K562 (cell line): ENCODE results near the gene APLP1. TPM values are rescaled to one million over a fixed set of nuclear protein-coding genes. Genes with fewer than 3 reads are reported as not detected.

Source experiments
- ATAC-seq: fragments of 200-7000 bp; cut with Tn5 transposase; 3 replicates; pipeline ENCODE4 v1.9.1; 2020; ENCODE audit warnings: moderate library complexity
- BruUV-seq: library from RNA; stranded (reverse); fragments of 400-500 nt; replicated peaks from 2 replicates; lab custom pipeline; 2021; lab: Mats Ljungman, UMichigan
- CTCF ChIA-PET: fragments of 300-600 bp; formaldehyde crosslinking; extraction: SDS; loops from one replicate; lab custom pipeline; 2021; ENCODE audit warnings: low intra/inter-chr PET ratio; lab: Yijun Ruan, JAX
- POLR2A ChIA-PET: fragments of 300-600, 350-650 bp; sonication (Branson Sonifier 250); formaldehyde crosslinking; extraction: SDS; loops from one replicate; lab custom pipeline; 2021; ENCODE audit warnings: antibody characterized with exemption, inconsistent platforms; lab: Yijun Ruan, JAX
- DNase-seq, 4 experiments: peaks; one replicate each; pipeline versions ENCODE4 v3.0.0 to v3.0.0-alpha.2; 2011 to 2018; ENCODE audit warnings: low spot score in 3 of 4, mixed read lengths in 3 of 4; ENCODE audit errors: extremely low read depth in 1 of 4
- FAIRE-seq: peaks from 2 replicates; lab custom pipeline; 2011; peaks lifted over from hg19 to GRCh38; lab: Jason Lieb, UNC
- H2AFZ ChIP-seq: 2 replicates; pipeline ENCODE4 v1.6.0; 2011; ENCODE audit warnings: low read depth, low read length, control low read depth, inconsistent platforms
- H3K27ac ChIP-seq: fragments of 200-600 bp; 3 replicates; pipeline ENCODE4 v1.8.0; 2011; ENCODE audit warnings: low read depth, mild to moderate bottlenecking, control low read depth, inconsistent platforms, low read length, moderate library complexity, mixed read lengths; ENCODE audit errors: extremely low read depth
- H3K27me3 ChIP-seq, 2 experiments: fragments of 300-600 bp in 1 of 2; 2 replicates in 1 of 2; 3 replicates in 1 of 2; pipeline versions ENCODE4 v1.6.0 to v1.8.0; 2011; ENCODE audit warnings: inconsistent platforms in 2 of 2, low read length in 2 of 2, mild to moderate bottlenecking in 1 of 2, mixed read lengths in 1 of 2, moderate library complexity in 1 of 2; ENCODE audit not compliant: control insufficient read depth in 2 of 2, insufficient read depth in 2 of 2
- H3K36me3 ChIP-seq: fragments of 300-600 bp; 3 replicates; pipeline ENCODE4 v1.8.0; 2011; ENCODE audit warnings: mild to moderate bottlenecking, low read length, inconsistent platforms; ENCODE audit not compliant: control insufficient read depth, insufficient read depth
- H3K4me1 ChIP-seq, 2 experiments: fragments of 200-600 bp in 1 of 2; replicated peaks in 1 of 2; 2 replicates in 1 of 2; 3 replicates in 1 of 2; pipeline versions ENCODE4 v1.5.1 to v1.8.0; 2011; ENCODE audit warnings: inconsistent platforms in 2 of 2, low read length in 2 of 2, mild to moderate bottlenecking in 1 of 2, mixed read lengths in 1 of 2, moderate library complexity in 1 of 2; ENCODE audit not compliant: control insufficient read depth in 2 of 2, insufficient read depth in 2 of 2
- H3K4me2 ChIP-seq: 2 replicates; pipeline ENCODE4 v1.6.1; 2011; ENCODE audit warnings: low read length, control low read depth, inconsistent platforms, mixed read lengths; ENCODE audit not compliant: insufficient read depth
- H3K4me3 ChIP-seq: fragments of 200-600 bp; sonication (generic), shearing (Covaris generic); 2 replicates; pipeline ENCODE4 v1.5.1; 2016; ENCODE audit warnings: control low read depth, inconsistent platforms
- H3K79me2 ChIP-seq: fragments of 200-600 bp; 3 replicates; pipeline ENCODE4 v1.8.0; 2011; ENCODE audit warnings: low read length, inconsistent platforms; ENCODE audit not compliant: control insufficient read depth, insufficient read depth
- H3K9ac ChIP-seq, 2 experiments: 2 replicates each; pipeline versions ENCODE4 v1.6.0 to v1.6.1; 2011; ENCODE audit warnings: low read depth in 2 of 2, low read length in 2 of 2, control low read depth in 1 of 2, inconsistent platforms in 1 of 2, mild to moderate bottlenecking in 1 of 2, mixed read lengths in 1 of 2; ENCODE audit not compliant: insufficient read depth in 1 of 2
- H3K9me1 ChIP-seq: one replicate; pipeline ENCODE4 v1.6.0; 2011; ENCODE audit warnings: inconsistent platforms, mild to moderate bottlenecking, low read length, moderate library complexity; ENCODE audit not compliant: control insufficient read depth, insufficient read depth
- H3K9me3 ChIP-seq: replicated peaks from 2 replicates; pipeline ENCODE4 v1.5.1; 2011; ENCODE audit warnings: low read depth, low read length, inconsistent platforms; ENCODE audit not compliant: control insufficient read depth, insufficient read depth
- H4K20me1 ChIP-seq: replicated peaks from 2 replicates; pipeline ENCODE4 v1.6.1; 2011; ENCODE audit warnings: low read length, inconsistent platforms, mixed read lengths; ENCODE audit not compliant: control insufficient read depth, insufficient read depth
- ARID2 ChIP-seq: fragments of 450-650 bp; IDR thresholded peaks from 2 replicates; pipeline ENCODE4 v1.6.1; 2017; ENCODE audit warnings: antibody characterized with exemption, mild to moderate bottlenecking
- ARNT ChIP-seq, 2 experiments: fragments of 450-650 bp; IDR thresholded peaks; 2 replicates each; pipeline ENCODE4 v1.6.1; 2016; ENCODE audit warnings: mild to moderate bottlenecking in 1 of 2
- ATF1 ChIP-seq, 2 experiments: fragments of 450-650 bp in 1 of 2; IDR thresholded peaks; 2 replicates each; pipeline ENCODE4 v1.6.1; 2016; ENCODE audit warnings: missing compliant biosample characterization in 1 of 2, missing genetic modification characterization in 1 of 2
- CHD1 ChIP-seq: fragments of 200-600 bp; sonication (generic); IDR thresholded peaks from one replicate; pipeline ENCODE4 v1.6.1; 2012; ENCODE audit warnings: mild to moderate bottlenecking, moderate library complexity, low read length, inconsistent platforms
- HSF4 ChIP-seq: fragments of 250-450 bp; sonication (Bioruptor Pico); IDR thresholded peaks from 2 replicates; pipeline ENCODE4 v2.1.2; 2022; ENCODE audit warnings: mild to moderate bottlenecking, moderate library complexity, borderline replicate concordance
- RBM14 ChIP-seq: fragments of 200-400 bp; formaldehyde crosslinking; IDR thresholded peaks from 2 replicates; pipeline ENCODE4 v1.6.1; 2018; ENCODE audit warnings: low read depth, mild to moderate bottlenecking, low read length, moderate library complexity, borderline replicate concordance; ENCODE audit not compliant: insufficient read depth
- STAT5B ChIP-seq: fragments of 250-450 bp; sonication (Bioruptor Pico); IDR thresholded peaks from 2 replicates; pipeline ENCODE4 v1.8.0; 2021; ENCODE audit warnings: mild to moderate bottlenecking, inconsistent platforms
- ZNF324 ChIP-seq: fragments of 250-450 bp; sonication (Bioruptor Pico); IDR thresholded peaks from 2 replicates; pipeline ENCODE4 v1.4.0; 2020; ENCODE audit warnings: mild to moderate bottlenecking
- ZNF57 ChIP-seq: fragments of 450-650 bp; formaldehyde crosslinking; IDR thresholded peaks from 2 replicates; pipeline ENCODE4 v1.4.0; 2020; ENCODE audit warnings: mild to moderate bottlenecking, moderate library complexity
- ZNF583 ChIP-seq: fragments of 250-450 bp; sonication (Bioruptor Pico); IDR thresholded peaks from 2 replicates; pipeline ENCODE4 v1.4.0; 2020
- ZNF655 ChIP-seq: fragments of 250-450 bp; sonication (Bioruptor Pico); IDR thresholded peaks from 2 replicates; pipeline ENCODE4 v1.5.0; 2021
- ZNF778 ChIP-seq: fragments of 450-650 bp; formaldehyde crosslinking; IDR thresholded peaks from 2 replicates; pipeline ENCODE4 v1.4.0; 2020; ENCODE audit warnings: mild to moderate bottlenecking, moderate library complexity
- WGBS: fragments of 100-300 bp; shearing (Covaris generic); methylation state at CpG from one replicate; pipeline ENCODE4 v1.1.6; 2016; ENCODE audit warnings: low coverage, mixed read lengths; ENCODE audit not compliant: insufficient coverage; ENCODE audit errors: missing lambda C conversion rate; 5-methylcytosine and 5-hydroxymethylcytosine counted together
- in situ Hi-C: fragments of 300-500 bp; cut with MboI; formaldehyde crosslinking; loops from 4 replicates; pipeline ENCODE4 v1.15.0; 2018; ENCODE audit warnings: inconsistent platforms, mixed read lengths
- intact Hi-C: fragments of 100-400 bp; cut with micrococcal nuclease; formaldehyde crosslinking; loops from 2 replicates; pipeline ENCODE4 v1.14.2; 2022
- polyA plus RNA-seq, 8 experiments: library from polyadenylated mRNA; depleted of rRNA in 4 of 8; stranded (reverse) in 5 of 8; unstranded in 3 of 8; fragments of >200 nt; fragmentation: Nextera tagmentation in 2 of 8; fragmentation: Illumina TruSeq in 1 of 8; extraction: Ambion mirVana in 2 of 8; extraction: Trizol in 1 of 8; gene quantifications; 2 replicates each; pipeline versions ENCODE4 v1.2.1 to v1.2.3, GENCODE V29; 2011 to 2014; ENCODE audit warnings: inconsistent platforms in 1 of 8, missing spikeins in 1 of 8
- total RNA-seq, 7 experiments: library from RNA; depleted of rRNA in 6 of 7; stranded (reverse); fragments of >200 nt in 6 of 7; fragmentation: Illumina TruSeq in 2 of 7; extraction: Trizol in 2 of 7; gene quantifications; 2 replicates each; pipeline versions ENCODE4 v1.2.1 to v1.2.3, GENCODE V29; 2011 to 2021; ENCODE audit warnings: low replicate concordance in 1 of 7
- TF ChIP-seq, protein P1 (sequence below), 2 experiments: fragments of 450-650 bp; IDR thresholded peaks; 2 replicates each; pipeline ENCODE4 v1.6.1; 2018; ENCODE audit warnings: mild to moderate bottlenecking in 2 of 2, low read depth in 1 of 2; ENCODE audit not compliant: partially characterized antibody in 2 of 2
- TF ChIP-seq, protein P2 (sequence below): fragments of 250-450 bp; sonication (Bioruptor Pico); IDR thresholded peaks from 2 replicates; pipeline ENCODE4 v1.8.0; 2021; ENCODE audit warnings: moderate library complexity, mild to moderate bottlenecking, inconsistent platforms

The APLP1 gene
- total and polyA plus RNA-seq, 9 of the 15 experiments (the other 6 are each of a cell fraction or from before 2014, with no cell fraction given): 0.69 to 9.9 (median 4.7) TPM

DNA sequence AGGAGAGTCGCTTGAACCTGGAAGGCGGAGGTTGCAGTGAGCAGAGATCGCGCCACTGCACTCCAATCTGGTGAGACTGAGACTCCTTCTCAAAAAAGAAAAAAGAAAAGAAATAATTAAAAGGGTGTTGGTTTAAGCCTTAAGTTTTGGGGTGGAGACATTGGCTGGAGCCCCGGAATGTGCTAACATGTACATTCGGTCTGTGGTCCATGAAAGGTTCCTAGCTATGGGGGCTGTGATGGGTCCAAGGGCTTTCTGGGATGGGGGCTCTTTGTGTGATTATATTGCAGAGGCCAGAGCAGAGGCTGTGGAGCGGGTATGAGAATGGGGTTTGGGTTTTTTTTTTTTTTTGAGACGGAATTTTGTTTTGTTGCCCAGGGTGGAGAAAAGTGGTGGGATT lies 17.5 kb downstream of the APLP1 start:
- in situ Hi-C loops (loop anchor here (5.0 kb wide), 1 partner anchor 46 kb away; no protein-coding TSS in a partner anchor), intact Hi-C loops (no loop called here)
- Histone ChIP-seq H3K27me3 (no peaks in the 10 kb centered on the region), H3K4me2 (no peak overlapping the region), H3K36me3 (peaks cover 27% of the 10 kb centered on the region; the same call in 2 of the 3 replicates), H3K9me1 (no peaks in the 10 kb centered on the region), H3K9ac (no peak overlapping the region), H4K20me1 (no peaks in the 10 kb centered on the region), H3K4me3 (no peak overlapping the region), H3K4me1 (peaks cover 0 to 5% of the 10 kb centered on the region in 2 experiments; a peak in 1 of 5 replicates), H3K9me3 (no peaks in the 10 kb centered on the region), H3K79me2 (no peaks in the 10 kb centered on the region), H3K27ac (no peak overlapping the region), H2AFZ (no peak overlapping the region)
- ChIA-PET POLR2A (interaction anchor here (0.7 kb wide), 2 partner anchors 8 to 9 kb away, joined by 3 to 5 read pairs; no protein-coding TSS in a partner anchor), CTCF (interaction anchor here (0.6 kb wide), 1 partner anchor 45 kb away, joined by 3 read pairs; no protein-coding TSS in a partner anchor)
- DNase-seq: no peak
- no TSS peak for BruUV-seq
- no peak for TF ChIP-seq ZNF324
- TF ChIP-seq, protein P1, sequence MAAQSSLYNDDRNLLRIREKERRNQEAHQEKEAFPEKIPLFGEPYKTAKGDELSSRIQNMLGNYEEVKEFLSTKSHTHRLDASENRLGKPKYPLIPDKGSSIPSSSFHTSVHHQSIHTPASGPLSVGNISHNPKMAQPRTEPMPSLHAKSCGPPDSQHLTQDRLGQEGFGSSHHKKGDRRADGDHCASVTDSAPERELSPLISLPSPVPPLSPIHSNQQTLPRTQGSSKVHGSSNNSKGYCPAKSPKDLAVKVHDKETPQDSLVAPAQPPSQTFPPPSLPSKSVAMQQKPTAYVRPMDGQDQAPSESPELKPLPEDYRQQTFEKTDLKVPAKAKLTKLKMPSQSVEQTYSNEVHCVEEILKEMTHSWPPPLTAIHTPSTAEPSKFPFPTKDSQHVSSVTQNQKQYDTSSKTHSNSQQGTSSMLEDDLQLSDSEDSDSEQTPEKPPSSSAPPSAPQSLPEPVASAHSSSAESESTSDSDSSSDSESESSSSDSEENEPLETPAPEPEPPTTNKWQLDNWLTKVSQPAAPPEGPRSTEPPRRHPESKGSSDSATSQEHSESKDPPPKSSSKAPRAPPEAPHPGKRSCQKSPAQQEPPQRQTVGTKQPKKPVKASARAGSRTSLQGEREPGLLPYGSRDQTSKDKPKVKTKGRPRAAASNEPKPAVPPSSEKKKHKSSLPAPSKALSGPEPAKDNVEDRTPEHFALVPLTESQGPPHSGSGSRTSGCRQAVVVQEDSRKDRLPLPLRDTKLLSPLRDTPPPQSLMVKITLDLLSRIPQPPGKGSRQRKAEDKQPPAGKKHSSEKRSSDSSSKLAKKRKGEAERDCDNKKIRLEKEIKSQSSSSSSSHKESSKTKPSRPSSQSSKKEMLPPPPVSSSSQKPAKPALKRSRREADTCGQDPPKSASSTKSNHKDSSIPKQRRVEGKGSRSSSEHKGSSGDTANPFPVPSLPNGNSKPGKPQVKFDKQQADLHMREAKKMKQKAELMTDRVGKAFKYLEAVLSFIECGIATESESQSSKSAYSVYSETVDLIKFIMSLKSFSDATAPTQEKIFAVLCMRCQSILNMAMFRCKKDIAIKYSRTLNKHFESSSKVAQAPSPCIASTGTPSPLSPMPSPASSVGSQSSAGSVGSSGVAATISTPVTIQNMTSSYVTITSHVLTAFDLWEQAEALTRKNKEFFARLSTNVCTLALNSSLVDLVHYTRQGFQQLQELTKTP (IDR thresholded peaks at IDR 0.05; ENCODE audit: low read depth in 1 of 2, partially characterized antibody in 2 of 2): no peak
- no peak for TF ChIP-seq STAT5B (CRISPR knock-in tag)
- no peak for TF ChIP-seq HSF4 (CRISPR knock-in tag)
- TF ChIP-seq RBM14: no peak
- no peak for TF ChIP-seq ARID2
- no peak for TF ChIP-seq ZNF583
- TF ChIP-seq ZNF655: no peak
- TF ChIP-seq, protein P2, sequence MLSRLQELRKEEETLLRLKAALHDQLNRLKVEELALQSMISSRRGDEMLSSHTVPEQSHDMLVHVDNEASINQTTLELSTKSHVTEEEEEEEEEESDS (CRISPR knock-in tag): no peak
- TF ChIP-seq ATF1 (CRISPR knock-in tag; IDR thresholded peaks at IDR 0.05): no peak
- TF ChIP-seq ATF1 (tag; IDR thresholded peaks at IDR 0.05): no peak
- no peak for TF ChIP-seq ZNF57 (CRISPR knock-in tag)
- no peak for TF ChIP-seq CHD1
- no peak for TF ChIP-seq ARNT (IDR thresholded peaks at IDR 0.05)
- TF ChIP-seq ZNF778 (CRISPR knock-in tag): no peak
- 58% methylated on average over 4 of the region's 8 CpGs for WGBS
- FAIRE-seq: no peak
- ATAC-seq: no peak
